Omental fat pad (tissue), 4 donors: ENCODE results near the gene TAF1A. TPM values are rescaled to one million over a fixed set of nuclear protein-coding genes. Genes with fewer than 3 reads are reported as not detected.

ENCODE experiments used
- ATAC-seq: fragments of 150-250 bp; one replicate; pipeline ENCODE4 v1.9.1; 2016; ENCODE audit warnings: mild to moderate bottlenecking, moderate library complexity; ENCODE audit not compliant: low FRiP score
- DNase-seq: peaks from one replicate; pipeline ENCODE4 v3.0.0-alpha.2; 2019; ENCODE audit warnings: low spot score
- CTCF ChIP-seq, 3 donors: fragments of 450-650 bp; IDR thresholded peaks; one replicate each; pipeline ENCODE4 v1.5.1; 2016 to 2017; ENCODE audit warnings: antibody characterized with exemption in 3 of 3, mild to moderate bottlenecking in 3 of 3, moderate library complexity in 2 of 3
- total RNA-seq, 4 donors: library from RNA; depleted of rRNA; stranded (reverse); fragments of >200 nt; gene quantifications; one replicate each; pipeline ENCODE4 v1.1.0, GENCODE V29; 2016

The TAF1A gene
- total RNA-seq, 4 donors from 2014 or later, result 4.1 to 11.4 (median 8.3) TPM

GRCh38 chr1:222624214-222624613 lies 34.5 kb upstream of the TAF1A start:
- no peak for ATAC-seq
- TF ChIP-seq CTCF (IDR thresholded peaks at IDR 0.05), result no peak
- no peak for DNase-seq

GRCh38 chr1:222623458-222623857 lies 33.7 kb upstream of the TAF1A start:
- DNase-seq (no peak), ATAC-seq (no peak)
- TF ChIP-seq CTCF (IDR thresholded peaks at IDR 0.05), result no peak

GRCh38 chr1:222622765-222623164 lies 33.0 kb upstream of the TAF1A start:
- ATAC-seq (no peak), DNase-seq (no peak)
- TF ChIP-seq CTCF (IDR thresholded peaks at IDR 0.05), result no peak

- no peak for ATAC-seq
- DNase-seq, result no peak
- no peak for TF ChIP-seq CTCF (IDR thresholded peaks at IDR 0.05)
Measured at GRCh38 chr1:222620566-222620965, 30.8 kb upstream of the TAF1A start.

GRCh38 chr1:222618880-222619596 lies 29.3 kb upstream of the TAF1A start:
- ATAC-seq, result no peak
- DNase-seq, result no peak
- TF ChIP-seq CTCF (IDR thresholded peaks at IDR 0.05), result no peak

- TF ChIP-seq CTCF (IDR thresholded peaks at IDR 0.05), result no peak
- DNase-seq (peak; percentile 61), ATAC-seq (peak; percentile 53)
Measured at GRCh38 chr1:222618001-222618879, 28.5 kb upstream of the TAF1A start, which contains the start of gene MIA3. MIA3 (plus strand) TSS chr1:222618097; CDS start chr1:222618111, 14 bp downstream.
